ENCODE data around the gene HOMER2. TPM values are rescaled to one million over a fixed set of nuclear protein-coding genes. Genes with fewer than 3 reads are reported as not detected.

The HOMER2 gene
- polyA plus RNA-seq, 3 donors, result 0.92 to 2.4 (median 1.6) TPM

- H3K9me3 ChIP-seq (replicated peaks in 1 of 2; ENCODE audit: control insufficient read depth in 1 of 2, insufficient read depth in 1 of 2, low read length in 2 of 2), result no peaks in the 10 kb centered on the region
- Mint-ChIP-seq H3K9me3 (peaks cover 0 to 2% (median 0%) of the 10 kb centered on the region in 7 donors), H3K27me3 (ENCODE audit: low read depth in 3 of 3) (no peaks in the 10 kb centered on the region), H3K27ac (peak overlapping the region; percentile 89 to 95 (median 90)), H3K36me3 (peaks cover 19 to 35% of the 10 kb centered on the region in 2 donors), H3K4me1 (peaks cover 28% of the 10 kb centered on the region), H3K4me3 (peak overlapping the region; percentile 93 to 95)
- no peaks in the 10 kb centered on the region for H3K27me3 ChIP-seq (ENCODE audit: control insufficient read depth in 2 of 2, insufficient read depth in 2 of 2, low read length in 2 of 2)
- peaks cover 21 to 29% of the 10 kb centered on the region in 2 donors for H3K4me1 ChIP-seq (ENCODE audit: control insufficient read depth in 1 of 2, insufficient read depth in 2 of 2, low read length in 2 of 2)
- peak overlapping the region; percentile 71 to 96 for H3K27ac ChIP-seq (ENCODE audit: low read depth in 1 of 2, low read length in 2 of 2)
- no CpG with 5 or more reads among the region's 6 CpGs for WGBS (ENCODE audit: insufficient coverage)
- H3K9ac ChIP-seq (ENCODE audit: insufficient read depth, low read length, poor library complexity, severe bottlenecking), result peak overlapping the region; percentile 97
- peaks cover 54% of the 10 kb centered on the region for H4K20me1 ChIP-seq (ENCODE audit: insufficient read depth, low read length)
- peaks cover 55% of the 10 kb centered on the region for H3K79me2 ChIP-seq (ENCODE audit: insufficient read depth, low read length)
- DNase-seq, result peak; percentile 10 to 78 (median 34)
- peaks cover 17 to 29% of the 10 kb centered on the region in 2 donors for H3K36me3 ChIP-seq (replicated peaks in 1 of 2; ENCODE audit: control insufficient read depth in 1 of 2, insufficient read depth in 2 of 2, low read length in 2 of 2)
- peak overlapping the region; percentile 62 to 85 (median 64) for H3K4me3 ChIP-seq (replicated peaks in 1 of 3; ENCODE audit: low read depth in 2 of 3, low read length in 3 of 3)
- H3K4me2 ChIP-seq (replicated peaks; ENCODE audit: extremely low read depth, low read length, poor library complexity, severe bottlenecking), result peak overlapping the region; percentile 83
- intact Hi-C loops (cut with micrococcal nuclease), result loop anchor here (5.0 kb wide), 2 partner anchors 36 to 59 kb away; no protein-coding TSS in a partner anchor
- no peak for TF ChIP-seq CTCF (IDR thresholded peaks at IDR 0.05)
- H2AFZ ChIP-seq (ENCODE audit: insufficient read depth, low read depth, low read length, poor library complexity, severe bottlenecking), result peak overlapping the region; percentile 81
These were observed 141.6 kb downstream of the HOMER2 start for GRCh38 chr15:82810890-82811426.

- peak overlapping the region; percentile 83 for H3K4me2 ChIP-seq (replicated peaks; ENCODE audit: extremely low read depth, low read length, poor library complexity, severe bottlenecking)
- intact Hi-C loops (cut with micrococcal nuclease), result loop anchor here (5.0 kb wide), 2 partner anchors 37 to 58 kb away; no protein-coding TSS in a partner anchor
- peaks cover 0 to 2% (median 0%) of the 10 kb centered on the region in 7 donors for H3K9me3 Mint-ChIP-seq
- peaks cover 10 to 22% of the 10 kb centered on the region in 2 donors for H3K36me3 ChIP-seq (replicated peaks in 1 of 2; ENCODE audit: control insufficient read depth in 1 of 2, insufficient read depth in 2 of 2, low read length in 2 of 2)
- peaks cover 30% of the 10 kb centered on the region for H3K4me1 Mint-ChIP-seq
- H4K20me1 ChIP-seq (ENCODE audit: insufficient read depth, low read length), result peaks cover 47% of the 10 kb centered on the region
- H3K4me1 ChIP-seq (ENCODE audit: control insufficient read depth in 1 of 2, insufficient read depth in 2 of 2, low read length in 2 of 2), result peaks cover 21 to 29% of the 10 kb centered on the region in 2 donors
- H3K27me3 Mint-ChIP-seq (ENCODE audit: low read depth in 3 of 3), result no peaks in the 10 kb centered on the region
- H3K27ac Mint-ChIP-seq, result peak overlapping the region; percentile 89 to 95 (median 90)
- H3K79me2 ChIP-seq (ENCODE audit: insufficient read depth, low read length), result peaks cover 49% of the 10 kb centered on the region
- no peak for TF ChIP-seq CTCF (IDR thresholded peaks at IDR 0.05)
- peak; percentile 22 to 55 (median 27) for DNase-seq
- under 1% methylated on average over 77 of the region's 81 CpGs for WGBS (ENCODE audit: insufficient coverage)
- no peaks in the 10 kb centered on the region for H3K27me3 ChIP-seq (ENCODE audit: control insufficient read depth in 2 of 2, insufficient read depth in 2 of 2, low read length in 2 of 2)
- peak overlapping the region; percentile 62 to 85 (median 64) for H3K4me3 ChIP-seq (replicated peaks in 1 of 3; ENCODE audit: low read depth in 2 of 3, low read length in 3 of 3)
- peaks cover 12 to 29% of the 10 kb centered on the region in 2 donors for H3K36me3 Mint-ChIP-seq
- peak overlapping the region; percentile 81 for H2AFZ ChIP-seq (ENCODE audit: insufficient read depth, low read depth, low read length, poor library complexity, severe bottlenecking)
- peak overlapping the region; percentile 71 to 96 for H3K27ac ChIP-seq (ENCODE audit: low read depth in 1 of 2, low read length in 2 of 2)
- H3K9ac ChIP-seq (ENCODE audit: insufficient read depth, low read length, poor library complexity, severe bottlenecking), result peak overlapping the region; percentile 97
- H3K4me3 Mint-ChIP-seq, result peak overlapping the region; percentile 93 to 95
- H3K9me3 ChIP-seq (replicated peaks in 1 of 2; ENCODE audit: control insufficient read depth in 1 of 2, insufficient read depth in 1 of 2, low read length in 2 of 2), result no peaks in the 10 kb centered on the region
These were observed 142.2 kb downstream of the HOMER2 start for GRCh38 chr15:82810061-82810889.

Measured in CD14-positive monocyte (primary cell).